MCF 10A (cell line): ENCODE data around the gene THEMIS. TPM values are rescaled to one million over a fixed set of nuclear protein-coding genes. Genes with fewer than 3 reads are reported as not detected.
"Not testable (repeated sequence)": the region's sequence is repeated elsewhere in the genome, so short reads cannot be mapped to it uniquely, and the experiment has no call there.

Experiments
- BruUV-seq: library from RNA; stranded (reverse); fragments of 400-500 nt; replicated peaks from 2 replicates; lab custom pipeline; 2021; lab: Mats Ljungman, UMichigan
- CTCF ChIA-PET: fragments of 300-600 bp; sonication (Branson Sonifier 250); formaldehyde crosslinking; extraction: SDS; loops from one replicate; lab custom pipeline; 2021; ENCODE audit warnings: antibody characterized with exemption, inconsistent platforms; lab: Yijun Ruan, JAX
- POLR2A ChIA-PET: fragments of 300-600, 350-650 bp; sonication (Branson Sonifier 250); formaldehyde crosslinking; extraction: SDS; loops from one replicate; lab custom pipeline; 2020; ENCODE audit warnings: antibody characterized with exemption, inconsistent platforms; lab: Yijun Ruan, JAX
- DNase-seq: peaks from one replicate; pipeline ENCODE4 v3.0.0-alpha.2; 2018; ENCODE audit not compliant: unreplicated experiment
- H3K27ac Mint-ChIP-seq: one replicate; pipeline ENCODE4 v1.8.0; 2022; ENCODE audit warnings: mild to moderate bottlenecking, low read depth, mixed read lengths; ENCODE audit not compliant: unreplicated experiment
- H3K27me3 Mint-ChIP-seq: one replicate; pipeline ENCODE4 v1.8.0; 2022; ENCODE audit warnings: mixed read lengths; ENCODE audit not compliant: insufficient read depth, unreplicated experiment
- H3K36me3 Mint-ChIP-seq: one replicate; pipeline ENCODE4 v1.8.0; 2022; ENCODE audit warnings: mild to moderate bottlenecking, moderate library complexity, mixed read lengths; ENCODE audit not compliant: insufficient read depth, unreplicated experiment
- H3K4me1 Mint-ChIP-seq: one replicate; pipeline ENCODE4 v1.8.0; 2022; ENCODE audit warnings: mixed read lengths; ENCODE audit not compliant: insufficient read depth, unreplicated experiment
- H3K4me3 Mint-ChIP-seq: one replicate; pipeline ENCODE4 v1.8.0; 2022; ENCODE audit warnings: mild to moderate bottlenecking, moderate library complexity, mixed read lengths; ENCODE audit not compliant: unreplicated experiment
- H3K9me3 Mint-ChIP-seq: one replicate; pipeline ENCODE4 v1.8.0; 2022; ENCODE audit warnings: mixed read lengths; ENCODE audit not compliant: unreplicated experiment
- CTCF ChIP-seq: fragments of 200-600 bp; IDR thresholded peaks from one replicate; pipeline ENCODE4 v1.8.0; 2022; ENCODE audit warnings: antibody characterized with exemption, mild to moderate bottlenecking; ENCODE audit not compliant: unreplicated experiment
- intact Hi-C: fragments of 100-400 bp; cut with micrococcal nuclease; formaldehyde crosslinking; loops from 2 replicates; pipeline ENCODE4 v1.14.1; 2022
- total RNA-seq: library from RNA; stranded (reverse); gene quantifications from 2 replicates; pipeline ENCODE4 v1.2.3, GENCODE V29; 2022

The THEMIS gene
- total RNA-seq, 1 experiment from 2014 or later: not detected

GRCh38 chr6:127932708-127933107, 31.9 kb upstream of the THEMIS start:
- Mint-ChIP-seq H3K9me3 (peaks cover 19% of the 10 kb centered on the region), H3K27ac (no peak overlapping the region), H3K27me3 (no peaks in the 10 kb centered on the region), H3K36me3 (no peaks in the 10 kb centered on the region), H3K4me3 (no peak overlapping the region), H3K4me1 (no peaks in the 10 kb centered on the region)
- intact Hi-C loops: no loop called here
- ChIA-PET POLR2A (no interaction called here), CTCF (no interaction called here)
- TF ChIP-seq CTCF: no peak
- DNase-seq: no peak
- no TSS peak for BruUV-seq

GRCh38 chr6:127926441-127926840, 25.6 kb upstream of the THEMIS start:
- H3K9me3 Mint-ChIP-seq, H3K27ac Mint-ChIP-seq, DNase-seq, BruUV-seq, H3K36me3 Mint-ChIP-seq, H3K27me3 Mint-ChIP-seq, intact Hi-C loops, H3K4me3 Mint-ChIP-seq, POLR2A ChIA-PET: not testable (repeated sequence)
- peaks cover 11% of the 10 kb centered on the region for H3K4me1 Mint-ChIP-seq
- CTCF ChIA-PET: interaction anchor here (0.6 kb wide), 1 partner anchor 311 kb away, joined by 6 read pairs; no protein-coding TSS in a partner anchor

- Mint-ChIP-seq H3K27me3 (no peaks in the 10 kb centered on the region), H3K27ac (no peak overlapping the region), H3K4me1 (peaks cover 11% of the 10 kb centered on the region), H3K4me3 (no peak overlapping the region), H3K9me3 (peaks cover 8% of the 10 kb centered on the region), H3K36me3 (no peaks in the 10 kb centered on the region)
- no peak for TF ChIP-seq CTCF
- no TSS peak for BruUV-seq
- peak; percentile 15 for DNase-seq
- intact Hi-C loops: no loop called here
- POLR2A ChIA-PET: no interaction called here
- CTCF ChIA-PET: interaction anchor here (1.2 kb wide), 1 partner anchor 13 kb away, joined by 5 read pairs; no protein-coding TSS in a partner anchor
Measured at GRCh38 chr6:127924440-127924839, 23.6 kb upstream of the THEMIS start.

GRCh38 chr6:127924031-127924430, 23.2 kb upstream of the THEMIS start:
- ChIA-PET POLR2A (no interaction called here), CTCF (interaction anchor here (1.2 kb wide), 1 partner anchor 14 kb away, joined by 5 read pairs; no protein-coding TSS in a partner anchor)
- peaks cover 11% of the 10 kb centered on the region for H3K4me1 Mint-ChIP-seq
- no peak for TF ChIP-seq CTCF
- H3K9me3 Mint-ChIP-seq: peaks cover 6% of the 10 kb centered on the region
- no peak overlapping the region for H3K27ac Mint-ChIP-seq
- H3K36me3 Mint-ChIP-seq: no peaks in the 10 kb centered on the region
- DNase-seq: no peak
- no peaks in the 10 kb centered on the region for H3K27me3 Mint-ChIP-seq
- no TSS peak for BruUV-seq
- intact Hi-C loops: no loop called here
- no peak overlapping the region for H3K4me3 Mint-ChIP-seq

GRCh38 chr6:127923135-127923534, 22.3 kb upstream of the THEMIS start:
- no peak overlapping the region for H3K27ac Mint-ChIP-seq
- no TSS peak for BruUV-seq
- intact Hi-C loops: no loop called here
- H3K36me3 Mint-ChIP-seq: no peaks in the 10 kb centered on the region
- no peak overlapping the region for H3K4me3 Mint-ChIP-seq
- H3K27me3 Mint-ChIP-seq: no peaks in the 10 kb centered on the region
- peaks cover 11% of the 10 kb centered on the region for H3K4me1 Mint-ChIP-seq
- H3K9me3 Mint-ChIP-seq: no peaks in the 10 kb centered on the region
- ChIA-PET CTCF (no interaction called here), POLR2A (no interaction called here)
- TF ChIP-seq CTCF: no peak
- DNase-seq: no peak
